Activated gamma-delta T cell treated with Interleukin-2 at 50 U/mL for 16 hours (primary cell): Measurements from ENCODE around the gene CCR9.

ENCODE experiments used
- DNase-seq: peaks from one replicate; pipeline ENCODE4 v3.0.0-alpha.2; 2020

CCR9 gene

GRCh38 chr3:45910892-45911291, 24.5 kb downstream of the CCR9 start:
- no peak for DNase-seq

GRCh38 chr3:45911511-45912226, 25.3 kb downstream of the CCR9 start:
- no peak for DNase-seq

GRCh38 chr3:45912435-45912834, 26.1 kb downstream of the CCR9 start:
- no peak for DNase-seq

- no peak for DNase-seq
Measured at GRCh38 chr3:45914362-45915058, 28.2 kb downstream of the CCR9 start.

- no peak for DNase-seq
Measured at GRCh38 chr3:45915059-45915439, 28.7 kb downstream of the CCR9 start.

GRCh38 chr3:45915518-45916231, 29.3 kb downstream of the CCR9 start:
- DNase-seq: peak; percentile 67

- DNase-seq: no peak
Measured at GRCh38 chr3:45917146-45917898, 31.0 kb downstream of the CCR9 start.

- no peak for DNase-seq
Measured at GRCh38 chr3:45921158-45922038, 35.1 kb downstream of the CCR9 start.

- DNase-seq: no peak
Measured at GRCh38 chr3:45922039-45922326, 35.6 kb downstream of the CCR9 start.

- no peak for DNase-seq
Measured at GRCh38 chr3:45922950-45923590, 36.7 kb downstream of the CCR9 start.

- no peak for DNase-seq
Measured at GRCh38 chr3:45923755-45924154, 37.4 kb downstream of the CCR9 start.

GRCh38 chr3:45927881-45928280, 41.5 kb downstream of the CCR9 start:
- no peak for DNase-seq

- peak; percentile 61 for DNase-seq
Measured at GRCh38 chr3:45929042-45929679, 42.8 kb downstream of the CCR9 start.

GRCh38 chr3:45931496-45931895, 45.2 kb downstream of the CCR9 start:
- no peak for DNase-seq

- no peak for DNase-seq
Measured at GRCh38 chr3:45932112-45932511, 45.8 kb downstream of the CCR9 start.

GRCh38 chr3:45933591-45933990, 47.2 kb downstream of the CCR9 start:
- no peak for DNase-seq

GRCh38 chr3:45936261-45936660, 49.9 kb downstream of the CCR9 start:
- DNase-seq: no peak

GRCh38 chr3:45937206-45938042, 51.1 kb downstream of the CCR9 start:
- DNase-seq: no peak

- no peak for DNase-seq
Measured at GRCh38 chr3:45938043-45938435, 51.7 kb downstream of the CCR9 start.

GRCh38 chr3:45938864-45939263, 52.5 kb downstream of the CCR9 start:
- DNase-seq: peak; percentile 90
